IMR-90 (cell line): ENCODE data around the gene LRRC8B.

Experiments
- CHD1 ChIP-seq: IDR thresholded peaks from 2 replicates; pipeline ENCODE4 v1.6.1; 2012; ENCODE audit warnings: low read depth, low read length, improper control_type of control experiment
- MAFK ChIP-seq: IDR thresholded peaks from 2 replicates; pipeline ENCODE4 v1.6.1; 2012; ENCODE audit warnings: low read depth, low read length, improper control_type of control experiment
- MXI1 ChIP-seq: IDR thresholded peaks from 2 replicates; pipeline ENCODE4 v1.6.1; 2012; ENCODE audit warnings: low read depth, mild to moderate bottlenecking, low read length, moderate library complexity, borderline replicate concordance
- NFE2L2 ChIP-seq: fragments of 150-350 bp; IDR thresholded peaks from 2 replicates; pipeline ENCODE4 v1.6.1; 2016; ENCODE audit warnings: low read depth, mild to moderate bottlenecking, low read length
- POLR2A ChIP-seq: IDR thresholded peaks from 2 replicates; pipeline ENCODE4 v1.6.1; 2012; ENCODE audit warnings: mild to moderate bottlenecking, low read depth, low read length
- RCOR1 ChIP-seq: IDR thresholded peaks from 2 replicates; pipeline ENCODE4 v1.6.1; 2012; ENCODE audit warnings: mild to moderate bottlenecking, low read length, improper control_type of control experiment; ENCODE audit not compliant: insufficient replicate concordance
- SMC3 ChIP-seq: fragments of 150-350 bp; IDR thresholded peaks from 2 replicates; pipeline ENCODE4 v1.6.1; 2016; ENCODE audit warnings: low read depth, mild to moderate bottlenecking, antibody characterized with exemption, low read length, moderate library complexity
- TF ChIP-seq, protein P1 (sequence below): conservative IDR thresholded peaks from 2 replicates; pipeline ENCODE4 v1.5.1; 2012; ENCODE audit warnings: mild to moderate bottlenecking, low read depth, low read length, improper control_type of control experiment

- TF ChIP-seq POLR2A (no peak), SMC3 (no peak), NFE2L2 (no peak), RCOR1 (no peak), MAFK (no peak), MXI1 (no peak), CHD1 (no peak)
- TF ChIP-seq, protein P1, sequence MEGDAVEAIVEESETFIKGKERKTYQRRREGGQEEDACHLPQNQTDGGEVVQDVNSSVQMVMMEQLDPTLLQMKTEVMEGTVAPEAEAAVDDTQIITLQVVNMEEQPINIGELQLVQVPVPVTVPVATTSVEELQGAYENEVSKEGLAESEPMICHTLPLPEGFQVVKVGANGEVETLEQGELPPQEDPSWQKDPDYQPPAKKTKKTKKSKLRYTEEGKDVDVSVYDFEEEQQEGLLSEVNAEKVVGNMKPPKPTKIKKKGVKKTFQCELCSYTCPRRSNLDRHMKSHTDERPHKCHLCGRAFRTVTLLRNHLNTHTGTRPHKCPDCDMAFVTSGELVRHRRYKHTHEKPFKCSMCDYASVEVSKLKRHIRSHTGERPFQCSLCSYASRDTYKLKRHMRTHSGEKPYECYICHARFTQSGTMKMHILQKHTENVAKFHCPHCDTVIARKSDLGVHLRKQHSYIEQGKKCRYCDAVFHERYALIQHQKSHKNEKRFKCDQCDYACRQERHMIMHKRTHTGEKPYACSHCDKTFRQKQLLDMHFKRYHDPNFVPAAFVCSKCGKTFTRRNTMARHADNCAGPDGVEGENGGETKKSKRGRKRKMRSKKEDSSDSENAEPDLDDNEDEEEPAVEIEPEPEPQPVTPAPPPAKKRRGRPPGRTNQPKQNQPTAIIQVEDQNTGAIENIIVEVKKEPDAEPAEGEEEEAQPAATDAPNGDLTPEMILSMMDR = no peak
Measured at GRCh38 chr1:89527750-89528381, 3.2 kb downstream of the LRRC8B start.
